Right forelimb (tissue), 1 donor: Measurements from ENCODE around the gene HSPA14.
"Not testable (repeated sequence)": the region's sequence is repeated elsewhere in the genome, so short reads cannot be mapped to it uniquely, and the experiment has no call there.

Experiments used
- DNase-seq: peaks from one replicate; pipeline ENCODE4 v3.0.0-alpha.2; 2018

The HSPA14 gene

GRCh38 chr10:14884082-14884481 lies 46.0 kb downstream of the HSPA14 start:
- DNase-seq, result no peak

GRCh38 chr10:14889318-14889717 lies 51.2 kb downstream of the HSPA14 start:
- DNase-seq, result no peak

GRCh38 chr10:14891151-14891550 lies 53.0 kb downstream of the HSPA14 start:
- DNase-seq, result no peak

- no peak for DNase-seq
Observed at GRCh38 chr10:14904316-14904732, 66.2 kb downstream of the HSPA14 start.

GRCh38 chr10:14904864-14905263 lies 66.8 kb downstream of the HSPA14 start:
- no peak for DNase-seq

- no peak for DNase-seq
Observed at GRCh38 chr10:14905890-14906289, 67.8 kb downstream of the HSPA14 start.

- DNase-seq, result no peak
Observed at GRCh38 chr10:14906765-14907164, 68.7 kb downstream of the HSPA14 start.

- DNase-seq, result not testable (repeated sequence)
Observed at GRCh38 chr10:14907591-14907990, 69.5 kb downstream of the HSPA14 start.

- DNase-seq, result no peak
Observed at GRCh38 chr10:14909101-14909500, 71.0 kb downstream of the HSPA14 start.

GRCh38 chr10:14910953-14911352 lies 72.8 kb downstream of the HSPA14 start:
- DNase-seq, result no peak

GRCh38 chr10:14911801-14912200 lies 73.7 kb downstream of the HSPA14 start:
- DNase-seq, result no peak

- DNase-seq, result no peak
Observed at GRCh38 chr10:14916600-14916999, 78.5 kb downstream of the HSPA14 start.

- DNase-seq, result no peak
Observed at GRCh38 chr10:14917827-14918226, 79.7 kb downstream of the HSPA14 start.

GRCh38 chr10:14918964-14919363 lies 80.9 kb downstream of the HSPA14 start:
- DNase-seq, result no peak
